DMS53 treated with DMSO at 0.1 percent for 48 hours (cell line): ENCODE results near the gene C3orf85.
"Not testable (repeated sequence)": the region's sequence is repeated elsewhere in the genome, so short reads cannot be mapped to it uniquely, and the experiment has no call there.

Experiments used
- DNase-seq: peaks from one replicate; lab custom pipeline; 2025; ENCODE audit not compliant: unreplicated experiment; lab: John Stamatoyannopoulos, UW

The C3orf85 gene

GRCh38 chr3:109136523-109136922 lies at the start of gene C3orf85:
Gene C3orf85 (plus strand): TSS chr3:109136719. CDS start chr3:109136848, 129 bp downstream.
- no peak for DNase-seq

DNA sequence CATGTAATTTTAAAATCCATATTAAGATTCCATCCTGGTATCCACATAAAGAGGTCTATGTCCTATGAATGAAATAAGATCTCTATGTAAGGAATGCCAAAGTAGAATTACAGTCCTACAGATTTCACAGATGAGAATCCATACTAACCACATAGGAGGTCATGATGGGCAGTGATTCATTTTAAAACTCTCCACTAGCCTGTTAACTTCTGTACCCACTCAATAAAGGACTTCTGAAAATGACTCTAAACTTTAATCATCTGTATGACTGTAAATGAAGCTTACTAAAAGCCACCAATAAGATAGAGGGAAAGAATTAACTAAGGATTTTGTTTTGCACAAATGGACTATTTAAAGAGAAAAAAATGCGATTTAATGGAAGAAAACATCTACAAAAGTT lies 47.3 kb upstream of the C3orf85 start:
- no peak for DNase-seq

DNA sequence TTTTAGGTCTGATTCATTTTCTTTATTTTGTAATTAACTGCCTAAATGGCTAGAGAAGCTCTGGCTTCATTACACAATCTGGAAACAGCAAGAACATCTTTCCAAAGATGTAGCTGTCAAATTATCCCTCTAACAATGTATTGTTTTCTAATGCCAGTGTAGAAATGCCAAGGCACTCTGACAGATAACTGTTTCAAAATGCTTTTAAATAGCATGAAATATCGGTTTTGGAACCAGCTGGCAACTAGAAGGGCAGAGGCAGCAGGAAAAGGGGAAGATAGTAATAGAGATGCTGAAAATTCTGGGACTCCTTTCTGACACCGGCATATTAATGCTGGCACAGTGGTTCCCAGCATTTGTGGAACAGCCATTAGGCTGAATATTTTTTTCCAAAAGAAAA lies 44.7 kb upstream of the C3orf85 start:
- no peak for DNase-seq

GRCh38 chr3:109093561-109093960 lies 43.0 kb upstream of the C3orf85 start:
- no peak for DNase-seq

DNA sequence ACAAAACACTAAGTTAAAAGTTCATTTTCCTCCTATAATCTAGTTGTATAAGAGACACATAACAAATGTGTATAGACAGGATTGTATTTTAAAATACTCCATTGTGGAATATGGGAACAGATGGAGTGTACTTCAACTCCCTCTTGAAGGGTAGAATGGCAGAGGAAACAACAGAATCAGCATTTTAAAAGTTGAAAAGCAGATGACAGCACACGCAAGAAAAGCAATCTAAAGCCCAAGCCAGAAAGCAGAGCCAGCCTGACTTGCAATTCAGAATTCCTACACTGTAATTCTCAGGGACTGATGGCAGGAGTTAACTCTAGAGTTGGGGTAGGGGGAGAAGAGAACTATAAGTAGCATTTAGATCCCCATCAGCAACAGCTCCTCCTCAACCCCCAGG lies 41.4 kb upstream of the C3orf85 start:
- no peak for DNase-seq

DNA sequence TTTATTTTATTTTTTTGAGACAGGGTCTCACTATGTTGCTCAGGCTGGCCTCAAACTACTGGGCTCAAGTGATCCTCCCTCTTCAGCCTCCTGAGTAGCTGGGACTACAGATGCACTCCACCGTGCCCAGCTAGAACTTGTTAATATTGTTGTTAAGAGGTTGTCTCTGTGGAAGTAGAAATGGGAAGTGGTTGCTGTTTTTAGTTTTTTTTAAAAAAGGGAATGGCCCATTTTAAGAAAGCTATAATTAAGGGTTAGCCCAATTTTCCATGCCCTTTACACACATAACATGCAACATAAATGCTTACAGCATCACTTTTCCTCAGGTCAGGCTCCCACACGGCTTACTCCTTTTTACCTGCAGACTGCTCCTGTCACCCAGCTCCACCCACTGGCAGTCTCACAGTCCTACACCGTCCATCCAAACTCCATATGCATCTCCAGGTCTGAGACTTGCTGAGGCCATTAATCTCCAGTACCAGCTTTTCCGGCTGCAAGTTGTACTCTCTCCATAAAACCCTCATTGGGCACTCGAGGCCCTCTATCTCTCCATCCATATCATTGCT lies 38.4 kb upstream of the C3orf85 start:
- peak; percentile 39 for DNase-seq

DNA sequence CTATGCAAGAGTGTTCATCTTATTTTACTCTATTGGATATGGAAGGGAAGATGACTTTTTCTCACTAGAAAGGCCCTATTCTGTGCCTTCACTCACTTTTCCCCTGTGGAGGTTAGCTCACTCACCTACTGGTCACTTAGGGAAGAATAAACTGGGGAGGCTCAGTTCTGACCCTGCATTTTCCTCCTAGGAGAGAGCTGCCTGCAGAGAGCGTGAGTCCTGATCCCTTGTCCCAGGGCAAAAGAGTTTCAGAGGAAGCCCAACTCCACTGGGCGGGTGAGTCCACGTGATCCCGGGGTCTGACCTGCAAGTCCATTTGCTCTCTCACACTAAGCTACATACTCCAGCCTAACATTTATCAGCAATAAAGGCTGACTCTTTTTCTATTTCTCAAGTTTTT lies 26.9 kb upstream of the C3orf85 start:
- DNase-seq, result no peak

DNA sequence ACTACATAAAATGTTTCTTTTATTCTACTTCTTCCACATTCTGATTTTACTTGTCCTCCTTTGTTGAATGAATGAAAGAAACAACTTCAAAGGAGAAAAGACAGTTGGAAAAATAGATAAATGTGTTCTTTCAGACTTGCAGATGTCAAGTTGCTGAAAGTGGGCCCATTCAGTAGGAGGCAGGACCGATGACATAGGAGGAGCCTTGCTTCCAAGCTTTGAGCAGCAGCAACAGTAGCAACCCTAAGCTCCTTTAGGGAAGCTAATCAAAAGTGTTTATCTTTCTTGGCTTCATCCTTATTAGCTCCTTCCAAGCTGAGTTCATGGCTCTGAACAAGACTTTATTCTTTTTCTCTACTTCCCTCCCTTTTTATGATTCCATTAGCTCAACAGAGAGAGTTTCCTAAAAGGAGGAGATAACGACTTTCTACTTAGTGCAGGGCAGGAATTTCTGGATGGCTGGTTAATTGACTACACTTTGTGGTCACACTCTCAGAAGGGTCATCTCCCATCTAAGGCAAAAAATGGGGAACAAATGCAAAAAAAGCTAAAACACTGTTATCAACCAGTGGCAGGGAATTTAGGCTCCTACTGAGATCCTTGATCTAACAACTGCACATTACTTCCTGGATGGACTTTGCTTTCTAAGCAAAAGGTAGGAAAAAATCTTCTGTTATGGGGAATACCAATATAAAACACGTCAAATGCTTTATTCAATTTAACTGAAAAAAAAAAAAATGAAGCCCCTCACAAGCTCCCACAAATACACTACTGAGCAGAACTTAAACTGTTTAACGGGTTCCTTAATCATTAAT lies 23.4 kb upstream of the C3orf85 start:
- DNase-seq, result no peak

DNA sequence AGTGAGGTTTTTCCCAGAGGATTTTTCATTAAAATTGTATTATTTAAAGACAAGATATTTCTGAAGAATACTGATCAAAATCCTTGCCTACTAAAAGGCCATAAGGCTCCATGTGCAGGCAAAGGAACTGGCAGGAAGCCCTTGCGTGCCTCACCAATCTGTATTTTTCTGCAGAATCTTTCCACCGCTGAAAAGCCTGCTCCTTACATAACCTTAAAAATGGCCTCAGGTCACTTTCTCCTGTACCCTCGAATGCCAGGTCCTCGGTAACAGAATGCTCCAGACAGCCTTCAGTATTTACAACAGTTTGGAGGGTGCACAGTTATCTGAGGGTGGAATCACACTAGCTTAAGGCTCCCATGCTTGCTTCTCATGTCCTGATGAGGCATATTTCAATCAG lies 21.8 kb upstream of the C3orf85 start:
- no peak for DNase-seq

GRCh38 chr3:109115451-109115850 lies 21.1 kb upstream of the C3orf85 start:
- DNase-seq, result no peak

DNA sequence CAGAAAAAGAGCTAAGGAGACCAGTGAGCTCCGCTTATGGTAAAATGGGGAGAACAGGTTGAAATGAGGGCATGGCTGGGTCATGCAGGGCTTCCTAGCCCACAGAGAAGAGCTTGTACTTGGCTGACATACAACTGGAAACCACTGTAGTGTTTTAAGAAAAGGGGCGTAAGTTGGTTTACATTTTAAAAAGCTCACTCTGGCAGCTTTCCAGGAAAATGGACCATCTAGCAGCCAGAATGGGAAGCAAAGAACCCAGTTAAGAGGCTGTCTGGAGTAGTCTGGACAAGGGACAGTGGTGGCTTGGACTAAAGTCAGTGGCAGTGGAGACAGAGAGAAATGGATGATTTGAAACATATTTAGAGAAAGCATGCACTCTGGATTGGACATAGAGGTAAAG lies 20.5 kb upstream of the C3orf85 start:
- no peak for DNase-seq

DNA sequence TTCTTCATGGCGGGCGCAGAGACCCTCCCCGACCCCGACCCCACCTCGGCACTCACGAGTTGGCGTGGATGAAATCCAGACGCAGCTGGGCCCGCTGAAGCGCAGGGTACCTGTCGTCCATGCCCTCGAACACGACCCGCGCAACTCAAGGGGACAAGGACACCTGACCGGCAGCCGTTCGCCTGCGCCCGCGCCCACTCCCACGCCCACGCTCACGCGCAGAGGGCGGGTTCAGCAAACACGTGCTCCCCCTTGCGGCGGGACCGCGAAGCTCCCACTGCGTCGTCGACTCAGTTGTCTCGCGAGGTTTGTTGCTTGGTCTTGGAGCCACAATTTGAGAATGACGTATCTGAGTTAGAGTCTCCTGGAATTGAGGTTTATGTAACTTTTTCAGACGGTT lies 18.6 kb upstream of the C3orf85 start, which contains the start of gene MORC1:
TSS of gene MORC1 (minus strand) at position 196 of the 400 bp plus-strand sequence. CDS start at position 121, 75 bp downstream.
- DNase-seq, result no peak

DNA sequence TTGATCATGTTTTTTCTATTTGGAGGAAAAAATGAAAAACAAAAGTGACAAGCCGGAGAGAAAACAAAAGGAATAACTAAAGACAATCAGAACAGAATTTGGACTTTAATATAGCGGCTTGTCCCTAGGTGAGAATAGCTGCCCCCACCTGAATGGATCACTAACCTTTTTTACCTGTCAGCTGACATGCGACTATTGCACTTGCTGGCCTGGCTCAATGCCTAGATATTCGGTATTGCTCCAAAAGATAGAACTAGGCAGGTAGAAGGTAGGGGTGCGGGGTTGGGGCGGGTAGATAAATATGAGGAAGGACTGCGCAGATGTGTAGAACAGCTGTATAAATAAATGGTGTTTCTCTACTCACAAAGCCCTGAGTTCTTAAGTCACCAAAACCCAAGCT lies 17.9 kb upstream of the C3orf85 start:
- DNase-seq, result peak; percentile 22

- DNase-seq, result no peak
These were observed 13.8 kb upstream of the C3orf85 start for GRCh38 chr3:109122690-109123089.

- peak; percentile 12 for DNase-seq
These were observed 10.6 kb upstream of the C3orf85 start for GRCh38 chr3:109125902-109126301.

DNA sequence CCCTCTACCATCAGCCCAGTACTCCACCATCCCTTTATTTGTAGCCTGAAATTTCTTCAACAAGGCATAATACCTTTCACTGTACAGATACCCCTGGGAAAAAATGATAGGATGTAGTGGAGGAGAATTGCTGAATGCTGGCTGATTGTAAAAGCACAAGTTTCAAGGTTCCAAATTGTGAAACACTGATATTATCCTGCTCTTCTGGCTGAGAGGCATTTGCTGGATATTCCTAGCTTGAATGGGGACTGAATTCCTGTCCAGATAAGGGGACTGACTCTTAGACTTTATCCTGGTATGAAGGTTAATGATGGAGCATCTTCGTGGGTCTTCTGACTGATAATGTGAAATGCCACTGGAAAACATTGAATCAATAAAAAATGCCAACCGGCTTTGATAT lies 9.0 kb upstream of the C3orf85 start:
- no peak for DNase-seq

DNA sequence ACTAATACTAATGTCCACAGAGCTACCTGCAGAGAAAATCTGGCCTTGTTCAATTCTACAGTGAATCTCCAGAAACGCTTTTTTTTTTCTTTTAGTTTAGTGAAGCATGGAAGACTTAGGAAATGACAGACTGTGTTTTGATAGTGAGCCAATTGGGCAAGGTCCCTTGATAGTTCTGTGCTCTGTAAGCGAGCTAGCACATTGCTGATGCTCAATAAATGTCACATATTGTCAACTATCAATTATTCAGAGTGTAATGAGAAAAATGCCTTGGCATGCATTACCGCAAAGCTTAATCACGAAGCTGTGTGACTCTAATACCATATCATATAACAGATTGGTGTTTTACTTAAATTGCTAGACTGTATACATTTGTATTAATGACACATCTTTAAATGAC lies 5.2 kb upstream of the C3orf85 start:
- no peak for DNase-seq

DNA sequence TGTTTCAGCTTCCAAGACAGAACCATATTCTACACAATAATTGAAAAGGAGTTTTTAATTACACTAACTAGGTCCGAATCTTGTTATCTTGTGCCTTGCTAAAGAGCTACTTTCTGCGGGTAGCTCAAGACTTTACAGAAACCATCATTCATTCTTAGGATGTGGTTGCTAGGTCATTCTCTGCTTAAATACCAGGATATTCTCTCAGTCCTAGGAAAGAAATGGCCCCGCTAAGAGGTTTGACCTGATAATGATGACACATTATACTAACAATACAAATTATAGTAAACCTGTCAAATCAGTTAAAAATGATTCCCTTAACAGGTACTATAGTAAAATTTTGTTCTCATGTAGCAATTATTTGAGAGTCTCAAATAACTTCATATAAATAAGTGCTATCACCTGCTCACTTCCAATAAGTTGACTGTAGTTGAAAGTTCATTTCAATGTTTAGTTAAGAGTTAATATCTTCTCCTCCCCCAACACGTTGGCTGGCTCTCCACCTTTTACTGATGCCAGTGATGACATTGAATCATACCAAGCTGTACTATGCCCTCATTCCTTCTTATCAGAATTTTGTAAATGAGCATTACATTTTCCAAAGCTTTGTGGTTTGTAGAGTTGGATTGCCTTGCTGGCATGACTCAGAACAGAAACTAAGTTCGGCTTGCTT lies 3.6 kb upstream of the C3orf85 start:
- DNase-seq, result no peak

DNA sequence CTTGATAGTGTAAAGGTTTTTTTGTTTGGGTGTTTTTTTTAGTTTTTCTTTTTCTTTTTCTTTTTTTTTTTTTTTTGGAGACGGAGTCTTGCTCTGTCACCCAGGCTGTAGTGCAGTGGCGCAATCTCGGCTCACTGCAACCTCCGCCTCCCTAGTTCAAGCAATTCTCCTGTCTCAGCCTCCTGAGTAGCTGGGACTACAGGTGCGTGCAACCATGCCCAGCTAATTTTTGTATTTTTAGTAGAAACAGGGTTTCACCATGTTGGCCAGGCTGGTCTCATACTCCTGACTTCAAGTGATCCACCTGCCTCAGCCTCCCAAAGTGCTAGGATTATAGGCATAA lies 3.1 kb upstream of the C3orf85 start:
- DNase-seq, result not testable (repeated sequence)

DNA sequence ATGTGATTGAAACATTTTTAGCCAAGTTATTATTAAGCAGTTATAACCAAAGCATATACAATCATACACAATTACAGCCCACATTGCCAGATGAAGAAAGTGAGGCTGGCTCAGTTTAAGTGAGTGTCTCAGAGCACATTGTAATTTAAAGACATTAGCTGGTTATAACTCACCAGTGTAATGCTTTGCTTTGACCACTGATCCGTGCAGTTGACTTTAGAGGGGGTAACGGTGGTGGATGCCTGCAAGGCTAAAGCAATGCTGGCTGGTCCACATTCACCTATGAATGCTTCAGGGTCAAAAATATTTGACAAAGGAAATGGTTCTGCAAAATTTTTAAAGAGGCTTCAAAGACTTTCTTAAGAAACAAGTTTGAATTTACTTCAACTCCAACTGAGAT lies 1.2 kb downstream of the C3orf85 start:
- no peak for DNase-seq

DNA sequence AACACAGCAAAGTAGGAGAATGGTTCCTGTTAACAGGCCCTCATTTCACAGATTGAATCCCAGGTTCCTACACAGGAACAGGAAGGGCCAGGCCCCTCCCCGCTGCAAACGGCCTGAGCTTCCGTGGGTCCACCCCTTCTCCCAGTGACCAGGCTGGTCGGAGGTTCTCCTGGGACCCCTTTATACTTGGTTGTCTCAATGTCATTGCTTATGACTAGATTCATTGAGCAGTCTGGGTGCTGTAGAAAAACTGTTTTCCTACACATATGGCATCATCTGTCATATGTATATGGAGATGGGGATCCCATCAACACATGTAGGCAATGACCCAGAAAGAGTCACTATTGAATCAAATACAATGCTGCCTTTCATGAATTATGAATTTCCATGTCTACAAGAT lies 3.8 kb downstream of the C3orf85 start:
- no peak for DNase-seq

- DNase-seq, result no peak
These were observed 7.1 kb downstream of the C3orf85 start for GRCh38 chr3:109143646-109144045.
